Glomerular visceral epithelial cell (primary cell): ENCODE measurements around the gene ACP2.

Source experiments
- DNase-seq: peaks from one replicate; pipeline ENCODE4 v3.0.0-alpha.2; 2016; ENCODE audit errors: extremely low spot score

Gene ACP2

DNA sequence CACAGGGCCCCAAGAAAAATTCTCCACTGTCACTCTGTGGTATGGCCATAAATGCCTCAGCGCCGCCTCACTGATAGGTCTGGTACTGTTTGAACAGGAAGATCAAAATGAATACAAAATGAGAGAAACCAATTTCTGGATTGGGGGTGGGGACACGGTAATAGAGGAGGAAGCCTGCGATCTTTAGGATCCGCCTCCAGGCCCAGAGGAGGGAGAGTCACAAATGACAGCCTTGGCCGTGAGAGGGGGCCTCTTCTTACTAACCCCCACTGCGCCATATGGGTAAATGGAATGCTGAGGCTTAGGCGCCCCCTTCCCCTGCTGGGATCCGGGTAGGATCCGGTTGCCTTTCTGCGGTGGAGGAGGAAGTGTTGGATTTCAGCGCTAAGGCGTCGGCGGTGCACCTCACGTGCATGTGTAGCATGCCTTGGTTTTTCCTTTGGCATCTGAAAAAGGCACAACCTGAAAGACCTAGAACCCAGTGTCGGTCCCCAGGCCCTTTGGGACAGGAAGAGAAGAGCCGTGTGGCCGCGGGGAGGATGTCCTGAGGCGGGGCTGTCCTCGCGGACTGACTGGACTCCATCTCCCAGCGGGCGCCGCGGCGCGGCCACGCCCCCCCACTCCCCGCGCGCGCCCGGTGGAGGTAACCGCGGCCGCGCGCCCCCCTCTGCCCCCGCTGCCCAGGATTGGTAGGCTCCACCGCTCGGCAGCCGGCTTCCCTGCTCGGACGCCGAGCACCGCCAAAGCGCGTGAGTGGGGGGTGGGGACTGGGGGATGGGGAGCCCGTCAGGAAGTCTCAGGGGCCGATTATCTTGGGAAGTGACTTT lies 20.6 kb upstream of the ACP2 start:
- DNase-seq, result peak; percentile 86

DNA sequence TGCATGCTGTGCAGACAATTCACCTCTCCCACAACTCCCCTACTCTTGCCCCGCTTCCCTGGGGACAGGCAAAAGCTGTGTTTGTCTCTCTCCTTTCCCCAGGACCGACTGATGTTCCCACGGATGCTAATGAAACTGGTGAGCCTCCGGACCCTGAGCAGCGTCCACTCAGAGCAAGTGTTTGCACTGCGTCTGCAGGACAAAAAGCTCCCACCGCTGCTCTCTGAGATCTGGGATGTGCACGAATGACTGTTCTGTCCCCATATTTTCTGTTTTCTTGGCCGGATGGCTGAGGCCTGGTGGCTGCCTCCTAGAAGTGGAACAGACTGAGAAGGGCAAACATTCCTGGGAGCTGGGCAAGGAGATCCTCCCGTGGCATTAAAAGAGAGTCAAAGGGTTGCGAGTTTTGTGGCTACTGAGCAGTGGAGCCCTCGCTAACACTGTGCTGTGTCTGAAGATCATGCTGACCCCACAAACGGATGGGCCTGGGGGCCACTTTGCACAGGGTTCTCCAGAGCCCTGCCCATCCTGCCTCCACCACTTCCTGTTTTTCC lies 19.9 kb upstream of the ACP2 start:
- DNase-seq, result no peak

DNA sequence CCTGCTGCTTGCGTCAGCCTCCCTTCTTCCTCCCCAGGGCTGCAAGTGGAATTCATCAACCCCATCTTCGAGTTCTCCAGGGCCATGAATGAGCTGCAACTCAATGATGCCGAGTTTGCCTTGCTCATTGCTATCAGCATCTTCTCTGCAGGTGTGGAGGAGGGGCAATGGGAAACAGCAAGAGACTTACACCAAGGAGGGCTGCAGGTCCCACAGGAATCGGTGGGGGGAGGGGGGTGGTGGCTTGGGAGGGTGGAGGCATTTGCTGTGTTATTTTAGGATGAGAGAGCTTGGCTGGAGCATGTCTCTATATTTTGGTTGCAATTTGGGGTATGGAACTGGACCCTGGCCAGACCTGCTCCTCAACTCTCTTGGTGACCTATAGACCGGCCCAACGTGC lies 19.3 kb upstream of the ACP2 start:
- DNase-seq, result no peak

DNA sequence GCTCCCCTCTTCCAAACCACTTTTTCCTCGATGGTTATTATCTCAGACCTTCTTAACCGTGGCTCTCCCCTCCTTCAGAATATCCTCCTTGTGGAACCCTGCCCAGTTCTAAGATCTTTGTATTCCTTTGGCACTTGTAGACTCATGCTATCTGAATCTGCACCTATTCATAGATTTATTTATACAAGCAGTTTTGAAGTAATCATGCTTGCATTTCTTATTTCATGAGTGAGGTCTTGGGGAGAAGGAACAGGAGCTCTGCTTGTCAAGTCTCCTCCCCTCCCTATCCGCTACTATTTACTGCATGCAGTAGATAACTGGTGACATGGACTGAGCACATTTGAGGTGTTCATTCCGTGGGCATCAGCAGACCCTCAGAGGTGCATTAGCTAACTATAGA lies 15.9 kb upstream of the ACP2 start:
- no peak for DNase-seq

DNA sequence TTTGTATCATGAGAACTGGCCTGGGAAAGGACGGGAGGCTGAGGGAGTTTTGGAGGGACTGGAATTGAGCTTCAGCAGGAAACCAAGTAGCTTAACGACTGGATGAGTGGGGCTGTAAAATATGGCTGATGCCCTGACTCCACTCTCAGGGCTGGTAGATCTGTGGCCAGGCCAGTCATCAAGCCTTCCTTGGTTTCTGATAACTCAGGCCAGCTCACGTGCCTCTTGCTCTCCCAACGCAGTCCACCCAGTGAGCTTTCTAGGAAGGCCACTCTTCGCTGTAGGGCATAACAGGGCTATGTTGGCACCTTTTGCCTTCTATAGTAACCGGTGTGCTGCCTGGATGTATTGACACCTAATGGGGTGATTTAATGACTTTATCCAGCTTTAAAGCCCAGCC lies 15.5 kb upstream of the ACP2 start:
- no peak for DNase-seq

DNA sequence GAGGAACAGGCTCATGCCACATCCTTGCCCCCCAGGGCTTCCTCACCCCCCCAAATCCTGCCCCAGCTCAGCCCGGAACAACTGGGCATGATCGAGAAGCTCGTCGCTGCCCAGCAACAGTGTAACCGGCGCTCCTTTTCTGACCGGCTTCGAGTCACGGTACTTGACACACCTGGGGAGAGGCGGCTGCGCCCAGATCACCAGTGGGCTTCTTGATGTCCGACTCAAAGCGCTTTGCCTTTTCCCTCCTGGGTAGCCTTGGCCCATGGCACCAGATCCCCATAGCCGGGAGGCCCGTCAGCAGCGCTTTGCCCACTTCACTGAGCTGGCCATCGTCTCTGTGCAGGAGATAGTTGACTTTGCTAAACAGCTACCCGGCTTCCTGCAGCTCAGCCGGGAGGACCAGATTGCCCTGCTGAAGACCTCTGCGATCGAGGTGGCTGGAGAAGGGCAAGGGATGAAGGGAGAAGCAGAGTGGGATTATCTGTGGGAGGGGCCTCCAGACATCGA lies 12.7 kb upstream of the ACP2 start:
- no peak for DNase-seq

DNA sequence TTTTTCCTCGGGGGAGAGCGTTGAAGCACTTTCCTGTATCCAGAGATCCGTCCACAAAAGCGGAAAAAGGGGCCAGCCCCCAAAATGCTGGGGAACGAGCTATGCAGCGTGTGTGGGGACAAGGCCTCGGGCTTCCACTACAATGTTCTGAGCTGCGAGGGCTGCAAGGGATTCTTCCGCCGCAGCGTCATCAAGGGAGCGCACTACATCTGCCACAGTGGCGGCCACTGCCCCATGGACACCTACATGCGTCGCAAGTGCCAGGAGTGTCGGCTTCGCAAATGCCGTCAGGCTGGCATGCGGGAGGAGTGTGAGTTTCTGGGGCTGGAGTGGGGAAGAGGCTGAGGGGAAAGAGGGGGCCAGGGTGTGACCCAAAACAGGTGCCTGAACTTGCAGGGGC lies 11.8 kb upstream of the ACP2 start:
- DNase-seq, result no peak

DNA sequence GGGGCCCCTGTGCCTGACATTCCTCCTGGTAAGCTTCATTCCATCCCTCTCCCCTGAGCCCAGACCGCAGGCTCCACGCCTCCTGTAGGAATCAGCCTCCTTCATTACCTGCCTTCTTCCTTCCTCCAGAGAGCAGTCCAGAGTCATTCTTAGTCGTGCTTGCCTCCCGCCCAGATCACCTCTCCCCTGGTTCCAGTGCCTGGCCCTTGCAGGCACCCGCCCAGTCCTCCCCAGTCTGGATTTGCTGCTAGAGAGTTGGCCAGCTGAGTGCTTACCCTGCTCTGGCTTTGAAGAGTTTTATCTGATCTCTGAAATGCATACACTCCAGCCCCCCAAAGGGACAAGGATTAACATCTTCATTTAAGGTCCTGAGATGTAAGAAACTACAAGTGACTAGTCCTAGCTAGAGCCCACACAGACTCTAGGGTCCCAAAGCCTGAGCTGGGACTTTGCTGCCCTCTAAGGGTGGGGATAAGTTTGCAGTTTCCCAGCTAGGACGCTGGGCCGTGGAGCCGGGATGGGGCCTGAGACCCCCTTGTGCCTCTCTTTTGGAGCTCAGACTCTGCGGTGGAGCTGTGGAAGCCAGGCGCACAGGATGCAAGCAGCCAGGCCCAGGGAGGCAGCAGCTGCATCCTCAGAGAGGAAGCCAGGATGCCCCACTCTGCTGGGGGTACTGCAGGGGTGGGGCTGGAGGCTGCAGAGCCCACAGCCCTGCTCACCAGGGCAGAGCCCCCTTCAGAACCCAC lies 10.8 kb upstream of the ACP2 start:
- peak; percentile 69 for DNase-seq

DNA sequence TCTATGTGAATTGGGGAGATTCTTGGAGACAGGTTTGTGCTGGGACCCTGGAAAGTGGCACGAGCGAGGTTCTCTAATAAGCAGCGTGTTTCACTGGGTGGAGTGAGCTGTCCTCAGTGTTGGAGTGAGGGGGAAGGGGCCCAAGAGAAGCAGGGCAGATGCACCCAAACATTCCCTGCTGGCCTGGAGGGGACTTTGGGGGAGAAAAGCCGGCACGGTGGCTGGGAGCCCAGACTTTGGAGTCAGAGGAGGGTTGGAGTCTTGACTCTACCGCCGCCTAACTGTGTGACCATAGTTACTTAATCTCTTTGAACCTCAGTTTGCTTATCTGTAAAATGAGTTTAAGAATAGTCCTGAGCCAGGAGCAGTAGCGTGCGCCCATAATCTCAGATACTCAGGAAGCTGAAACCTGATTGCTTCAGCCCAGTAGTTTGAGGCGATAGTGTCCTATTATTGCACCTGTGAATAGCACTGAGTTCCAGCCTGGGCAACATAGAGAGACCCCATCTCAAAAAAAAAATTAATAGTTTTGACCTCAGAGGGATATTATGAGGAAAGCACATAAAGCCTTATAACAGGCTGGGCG lies 9.8 kb upstream of the ACP2 start:
- no peak for DNase-seq

DNA sequence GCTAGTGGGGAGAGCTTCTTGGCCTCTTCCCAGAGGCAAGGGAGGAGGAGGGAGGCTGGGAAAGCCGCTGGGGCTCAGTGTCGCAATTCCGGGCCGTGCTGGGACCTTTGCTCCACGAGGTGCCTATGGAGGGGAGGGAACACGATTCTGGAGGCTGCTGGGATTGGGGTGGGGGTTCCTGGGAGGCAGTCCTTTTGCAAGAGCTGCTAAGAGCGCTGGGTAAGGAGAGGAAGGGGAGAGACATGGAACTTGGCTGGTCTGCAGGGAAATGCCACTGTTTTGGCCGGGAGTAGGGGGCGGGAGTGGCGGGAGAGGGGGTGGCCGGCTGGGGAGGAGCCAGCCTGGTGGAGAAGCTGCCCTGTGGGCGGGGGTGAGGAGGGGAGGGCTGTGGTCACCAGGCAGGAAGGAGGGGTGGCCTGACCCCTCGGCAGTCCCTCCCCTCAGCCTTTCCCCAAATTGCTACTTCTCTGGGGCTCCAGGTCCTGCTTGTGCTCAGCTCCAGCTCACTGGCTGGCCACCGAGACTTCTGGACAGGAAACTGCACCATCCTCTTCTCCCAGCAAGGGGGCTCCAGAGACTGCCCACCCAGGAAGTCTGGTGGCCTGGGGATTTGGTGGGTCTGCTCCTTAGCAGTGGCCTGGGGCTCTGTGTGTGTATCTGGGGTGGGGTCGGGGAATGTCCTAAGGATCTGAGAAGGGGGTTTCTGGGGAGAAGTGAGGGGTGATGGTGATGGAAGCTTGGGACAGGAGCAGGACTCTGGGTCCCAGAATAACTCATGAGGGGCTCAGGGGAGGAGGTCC lies 9.1 kb upstream of the ACP2 start, which contains the start of gene NR1H3:
NR1H3 (plus strand) TSS at position 480 of the 800 bp plus-strand sequence. CDS start 1,221 bp downstream, outside the sequence.
- DNase-seq, result peak; percentile 58

DNA sequence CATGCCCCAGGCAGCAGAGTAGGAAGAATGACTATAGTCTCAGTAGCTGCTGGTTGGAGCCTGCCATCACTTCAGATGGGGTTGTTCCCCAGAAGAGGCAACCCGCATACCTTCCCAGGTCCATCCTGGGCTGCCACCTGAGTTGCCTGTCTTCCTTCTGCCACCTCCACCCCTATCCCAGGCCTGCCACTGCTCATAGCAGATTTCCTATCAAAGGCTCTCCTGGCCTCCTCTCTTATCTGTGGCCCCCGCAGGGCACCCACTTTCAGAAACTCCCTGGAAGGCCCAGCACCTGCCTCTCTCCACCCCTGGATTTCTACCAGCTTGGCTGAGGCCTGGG lies 8.5 kb upstream of the ACP2 start:
- DNase-seq, result no peak

DNA sequence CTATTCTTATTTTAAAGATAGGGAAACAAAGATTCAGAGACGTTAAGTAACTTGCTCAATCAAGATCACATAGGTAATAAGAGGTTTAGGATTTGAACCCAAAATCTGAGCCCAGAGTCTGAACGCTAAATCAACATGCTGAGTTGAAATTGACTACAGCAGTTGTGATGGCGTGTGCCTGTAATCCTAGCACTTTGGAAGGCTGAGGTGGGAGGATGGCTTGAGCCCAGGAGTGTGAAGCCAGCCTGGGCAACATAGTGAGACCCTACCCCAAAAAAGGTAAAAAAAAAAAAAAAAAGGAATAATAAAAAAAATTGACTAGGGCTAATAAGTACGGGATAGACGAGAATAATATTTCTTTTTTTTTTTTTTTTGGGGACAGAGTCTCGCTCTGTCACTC lies 7.8 kb upstream of the ACP2 start:
- DNase-seq, result no peak

DNA sequence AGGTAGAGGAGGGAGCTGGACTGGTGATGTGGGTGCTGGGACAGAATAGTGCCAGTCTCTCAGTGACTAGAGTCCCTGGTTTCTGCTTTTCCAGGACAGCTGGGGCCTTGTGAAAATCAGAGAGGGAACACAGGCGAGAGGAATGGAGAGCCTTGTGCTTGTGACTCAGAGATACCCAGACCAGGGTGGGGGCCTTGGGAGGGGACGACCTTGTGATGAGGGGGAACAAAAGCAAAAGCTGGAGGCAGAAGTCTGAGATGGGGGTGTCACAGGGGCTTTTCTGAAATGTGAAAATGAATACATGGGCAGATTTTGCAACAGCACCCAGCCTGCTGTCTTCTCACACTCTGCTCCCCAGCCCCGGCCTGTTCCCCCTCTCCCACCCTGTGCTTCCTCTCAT lies 5.8 kb upstream of the ACP2 start:
- DNase-seq, result no peak

DNA sequence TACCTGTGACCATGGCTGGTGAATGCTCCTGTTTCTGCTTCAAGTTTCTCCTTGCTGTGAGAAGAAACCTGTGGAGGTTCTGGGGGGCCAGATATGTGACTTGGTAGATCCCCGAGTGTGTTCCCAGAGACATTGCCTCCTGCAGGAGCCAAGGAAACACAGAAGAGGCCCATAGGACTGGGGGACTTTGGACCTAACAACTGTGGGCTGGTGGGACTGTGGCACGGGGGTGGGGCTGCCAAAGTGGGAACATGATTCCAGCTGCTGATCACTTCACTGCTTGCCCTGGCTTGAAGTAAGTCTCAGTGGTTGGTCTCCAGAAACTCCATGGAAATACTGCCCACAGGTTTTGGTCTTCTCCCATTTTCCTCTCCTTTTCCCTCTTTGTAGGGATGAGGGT lies 5.0 kb upstream of the ACP2 start:
- DNase-seq, result no peak

DNA sequence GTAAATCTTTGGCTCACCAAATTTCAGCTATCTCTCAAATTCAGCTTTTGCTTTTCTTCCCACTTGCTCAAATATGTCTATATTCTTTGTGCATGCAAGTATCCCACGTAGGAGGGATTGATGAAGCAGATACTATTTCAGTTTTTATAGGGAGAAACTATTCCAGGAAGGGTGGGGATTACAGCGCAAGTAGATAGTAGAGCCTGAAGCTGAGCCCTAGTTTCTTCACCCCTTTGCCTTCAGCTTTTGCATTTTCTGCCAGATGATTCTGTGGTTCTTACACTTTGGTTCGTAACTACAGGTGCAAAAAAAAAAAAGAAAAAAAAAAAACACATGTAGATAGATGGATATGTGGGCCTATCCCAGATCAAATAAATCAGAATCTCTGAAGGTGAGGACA lies 3.1 kb upstream of the ACP2 start:
- DNase-seq, result no peak

DNA sequence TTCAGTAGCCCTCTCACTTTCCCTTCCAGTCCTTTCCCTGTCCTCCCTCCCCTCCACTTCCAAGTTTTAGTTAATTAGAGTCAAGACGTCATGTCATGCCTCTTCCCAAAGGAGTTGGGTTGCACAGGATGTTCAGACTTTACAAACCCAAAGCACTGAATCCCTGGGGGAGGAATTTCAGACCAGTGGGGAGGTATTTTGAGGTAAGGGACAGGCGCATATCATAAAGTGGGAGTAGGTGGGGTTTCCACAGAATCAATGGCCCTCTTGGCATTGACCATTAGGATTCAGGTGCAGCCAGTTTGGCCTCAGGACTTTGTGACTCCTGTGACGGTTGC lies 733 bp upstream of the ACP2 start:
- no peak for DNase-seq

DNA sequence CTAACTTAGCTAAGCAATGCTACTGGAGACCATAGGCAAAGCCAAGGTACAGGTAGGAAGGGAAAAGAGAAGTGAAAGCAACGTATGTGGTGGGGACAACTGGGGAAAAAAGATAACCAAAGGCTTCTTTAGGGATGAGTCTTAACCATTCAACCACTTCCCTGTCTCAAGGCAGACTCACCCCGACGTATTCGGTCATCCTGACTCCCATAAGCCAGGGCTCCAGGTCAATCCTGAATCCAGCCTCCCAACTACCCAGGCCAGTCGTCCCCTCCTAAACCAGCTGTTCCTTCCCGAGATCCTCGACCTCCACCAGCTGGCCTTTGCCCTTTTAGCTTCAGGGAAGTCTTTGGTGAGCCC lies 330 bp downstream of the ACP2 start:
- DNase-seq, result peak; percentile 38

DNA sequence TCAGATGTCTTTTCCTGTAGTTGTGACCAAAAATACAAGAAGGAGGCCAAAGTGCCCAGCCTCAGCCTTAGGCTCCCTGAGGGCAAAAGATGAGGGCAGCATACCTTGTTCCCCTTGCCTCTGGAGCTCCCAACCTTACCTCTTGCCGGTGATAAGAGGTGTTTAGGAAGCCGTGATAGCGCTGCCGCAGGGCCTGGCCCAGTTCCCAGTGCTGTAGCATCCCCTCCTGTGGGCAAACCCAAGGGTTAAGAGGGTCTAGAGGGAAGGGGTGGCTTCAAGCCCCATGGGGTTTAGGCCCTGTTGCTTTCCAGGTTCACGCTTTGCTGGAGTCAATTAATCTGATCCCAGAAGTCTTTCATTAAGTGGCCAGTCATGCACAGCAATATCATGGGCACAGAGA lies 1.1 kb downstream of the ACP2 start:
- DNase-seq, result no peak

DNA sequence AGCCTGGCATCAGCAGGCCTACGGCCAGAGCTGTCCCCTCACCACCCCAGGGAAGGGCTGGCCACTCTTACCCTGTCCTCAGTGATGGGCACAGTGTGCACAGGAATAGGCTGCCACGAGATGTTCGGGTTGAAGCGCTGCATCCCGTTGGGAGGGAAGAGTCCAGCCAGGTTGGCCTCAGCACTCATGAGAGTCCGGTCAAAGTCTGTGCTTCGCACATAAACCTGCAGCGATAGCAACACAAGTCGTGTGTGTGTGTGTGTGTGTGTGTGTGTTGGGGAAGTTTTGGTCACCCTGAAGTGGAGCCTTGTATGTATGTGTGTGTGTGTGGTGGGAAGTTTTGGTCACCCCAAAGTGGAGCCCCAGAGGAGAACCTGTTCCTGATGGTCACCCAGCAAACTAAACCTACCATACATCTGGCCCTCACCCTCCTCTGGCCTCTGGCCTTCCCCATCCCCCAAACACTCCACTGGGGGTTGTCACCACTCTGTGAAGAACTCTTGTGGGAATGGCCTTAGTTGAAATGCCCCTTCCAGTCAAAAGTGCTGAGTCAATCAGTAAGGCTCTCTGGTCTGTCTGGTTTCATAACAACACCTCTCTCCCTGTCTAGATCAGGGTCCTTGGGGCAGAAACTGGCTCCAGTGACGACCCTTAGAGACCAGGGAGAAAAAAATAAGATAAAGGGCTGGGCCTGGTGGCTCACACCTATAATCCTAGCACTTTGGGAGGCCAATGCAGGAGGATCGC lies 2.8 kb downstream of the ACP2 start:
- no peak for DNase-seq

DNA sequence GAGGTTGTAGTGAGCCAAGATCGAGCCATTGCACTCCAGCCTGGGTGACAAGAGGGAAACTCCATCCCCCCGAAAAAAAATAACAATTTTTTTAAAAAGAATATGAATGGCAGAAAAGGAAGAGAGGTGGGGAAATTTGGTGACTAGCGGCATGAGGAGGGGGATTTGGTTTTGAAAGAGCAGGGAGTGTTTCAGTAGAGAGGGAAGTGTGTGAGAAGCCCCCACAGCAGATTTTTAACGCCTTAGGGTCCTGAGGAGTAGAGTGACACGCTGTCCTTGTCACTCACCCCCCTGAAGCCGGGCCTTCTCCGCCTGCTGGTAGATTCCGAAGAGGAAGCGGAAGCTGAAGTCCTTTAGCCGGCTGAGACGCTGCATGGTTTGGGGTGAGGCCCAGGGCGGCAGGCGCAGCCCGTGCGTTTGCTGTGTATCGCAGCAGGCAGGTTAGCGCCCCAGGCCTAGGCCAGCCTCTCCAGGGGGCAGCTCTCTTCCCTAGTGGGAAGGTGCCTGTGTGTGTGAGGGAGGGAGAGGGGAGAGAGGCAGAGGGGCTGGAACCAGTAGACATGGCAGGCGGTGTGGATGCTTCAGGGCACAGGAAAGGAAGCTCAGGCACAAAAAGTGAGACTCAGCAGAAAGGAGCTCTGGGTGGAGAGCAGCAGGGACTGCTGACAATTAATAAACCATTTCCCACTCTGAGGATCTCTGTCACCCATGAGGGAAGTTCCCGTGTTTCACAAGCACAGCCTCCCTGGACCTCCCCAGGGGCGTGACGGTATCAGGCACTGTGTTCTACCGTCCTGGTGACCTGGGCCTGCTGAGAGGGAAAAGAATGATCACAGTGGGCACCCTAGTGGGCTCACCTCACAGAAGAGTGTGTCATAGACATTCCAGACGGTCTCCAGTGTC lies 3.9 kb downstream of the ACP2 start:
- no peak for DNase-seq
